ENCODE results near the gene CBL. TPM values are rescaled to one million over a fixed set of nuclear protein-coding genes. Genes with fewer than 3 reads are reported as not detected.

Gene CBL
- polyA plus RNA-seq, 4 donors = 2.2 to 10.1 (median 4.3) TPM

DNA sequence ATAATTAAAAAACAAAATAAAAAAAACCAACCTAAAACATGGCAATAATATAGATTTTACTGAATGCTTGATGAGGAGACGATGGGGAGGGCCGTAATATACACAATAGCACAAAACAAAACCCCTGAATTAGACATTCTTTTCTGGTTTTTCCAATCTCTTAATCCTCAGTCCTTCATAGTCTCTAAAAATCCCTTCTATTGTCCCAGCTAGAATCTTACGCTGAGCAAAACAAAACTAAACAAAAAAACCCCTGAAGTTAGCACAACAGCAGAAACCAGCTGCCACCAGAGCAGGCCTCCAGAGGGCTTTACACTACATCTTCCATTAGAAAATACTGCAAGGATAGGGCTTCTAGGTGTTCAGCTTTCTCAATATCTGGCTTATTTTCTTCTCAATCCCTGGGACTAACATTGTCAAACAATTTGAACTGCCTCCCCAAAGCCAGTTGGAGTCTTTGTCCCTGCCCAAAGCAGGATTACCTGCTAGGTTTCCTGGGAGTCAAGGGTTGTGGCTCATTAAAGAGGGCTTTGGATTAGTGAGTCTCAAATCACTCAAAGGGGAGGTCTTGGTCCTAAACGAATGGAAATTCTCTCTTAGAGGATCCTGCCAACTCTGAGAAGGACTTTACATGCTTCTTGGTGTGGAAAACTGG is 126.1 kb downstream of the CBL start:
- no peak for DNase-seq
- FAIRE-seq = no peak
- Histone ChIP-seq H3K36me3 (ENCODE audit: control insufficient read depth in 3 of 3, insufficient read depth in 2 of 3, low read depth in 1 of 3, low read length in 3 of 3) (peaks cover 0 to 20% (median 2%) of the 10 kb centered on the region in 3 donors), H3K4me3 (ENCODE audit: low read depth in 1 of 3, low read length in 3 of 3) (no peak overlapping the region), H3K9me3 (ENCODE audit: control insufficient read depth in 2 of 2, insufficient read depth in 1 of 2, low read depth in 1 of 2, low read length in 1 of 2) (no peaks in the 10 kb centered on the region), H3K27ac (ENCODE audit: low read depth in 1 of 3, low read length in 2 of 3) (no peak overlapping the region), H3K4me1 (ENCODE audit: control insufficient read depth in 3 of 3, insufficient read depth in 2 of 3, low read depth in 1 of 3, low read length in 2 of 3) (peaks cover 0 to 14% (median 5%) of the 10 kb centered on the region in 3 donors), H3K27me3 (ENCODE audit: control insufficient read depth in 3 of 3, insufficient read depth in 3 of 3, low read length in 3 of 3) (no peaks in the 10 kb centered on the region)
- 69 to 85% (median 82%) methylated on average over 4 of the region's 4 CpGs for WGBS, 3 donors

DNA sequence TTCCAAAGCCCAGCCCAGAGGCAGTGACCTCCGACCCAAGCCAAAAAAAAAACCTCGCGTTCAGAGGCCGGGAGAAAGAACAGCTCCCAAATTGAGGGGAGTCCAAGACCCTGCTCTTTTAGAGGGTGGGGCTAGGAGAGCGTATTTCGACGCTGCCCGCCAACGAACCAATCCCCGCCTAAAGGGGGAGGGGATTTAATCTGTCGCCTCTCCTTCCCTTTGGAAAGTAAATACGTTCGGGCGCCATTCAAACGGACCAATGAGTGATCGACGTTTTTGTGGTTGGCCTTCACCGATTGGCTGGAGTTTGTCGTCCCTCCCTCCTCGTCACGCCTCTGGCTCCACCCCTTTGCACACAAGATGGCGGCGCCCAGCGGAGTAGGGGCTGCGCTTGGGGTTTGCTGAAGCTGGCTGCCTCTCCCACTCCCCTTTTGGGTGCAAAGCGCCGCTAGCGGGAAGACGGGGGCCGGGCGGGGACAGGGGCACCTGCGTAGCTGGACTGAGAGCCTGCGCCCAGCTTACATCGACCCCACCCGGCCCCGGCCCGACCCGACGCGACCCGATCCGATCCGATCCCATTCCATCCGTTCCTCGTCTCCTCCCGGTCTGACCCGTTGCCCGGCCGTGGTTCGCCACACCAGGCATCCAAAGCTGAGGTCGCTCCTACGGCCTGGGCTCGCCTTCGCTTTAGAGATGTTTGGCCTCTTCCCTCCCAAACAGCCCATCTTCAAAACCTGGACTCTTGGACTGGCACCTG is 128.2 kb downstream of the CBL start, which contains the start of gene RNF26:
Gene RNF26 (plus strand): TSS at position 354 of the 757 bp plus-strand sequence. CDS start 596 bp downstream, outside the sequence.
- no peaks in the 10 kb centered on the region for H3K9me3 ChIP-seq (ENCODE audit: control insufficient read depth in 2 of 2, insufficient read depth in 1 of 2, low read depth in 1 of 2, low read length in 1 of 2)
- H3K27ac ChIP-seq (ENCODE audit: low read depth in 1 of 3, low read length in 2 of 3) = peak within 1 kb of the TSS; percentile 61 to 76 (median 68)
- H3K27me3 ChIP-seq (ENCODE audit: control insufficient read depth in 3 of 3, insufficient read depth in 3 of 3, low read length in 3 of 3) = peaks cover 0 to 9% (median 0%) of the 10 kb centered on the region in 3 donors
- H3K4me3 ChIP-seq (ENCODE audit: low read depth in 1 of 3, low read length in 3 of 3) = peak within 1 kb of the TSS; percentile 77 to 93 (median 88)
- FAIRE-seq (peak; percentile 57), DNase-seq (peak; percentile 97 to 99)
- peaks cover 0 to 27% (median 2%) of the 10 kb centered on the region in 3 donors for H3K36me3 ChIP-seq (ENCODE audit: control insufficient read depth in 3 of 3, insufficient read depth in 2 of 3, low read depth in 1 of 3, low read length in 3 of 3)
- peaks cover 3 to 33% (median 5%) of the 10 kb centered on the region in 3 donors for H3K4me1 ChIP-seq (ENCODE audit: control insufficient read depth in 3 of 3, insufficient read depth in 2 of 3, low read depth in 1 of 3, low read length in 2 of 3)
- 0% methylated on average over 44 to 54 of the region's 54 CpGs for WGBS, 3 donors

DNA sequence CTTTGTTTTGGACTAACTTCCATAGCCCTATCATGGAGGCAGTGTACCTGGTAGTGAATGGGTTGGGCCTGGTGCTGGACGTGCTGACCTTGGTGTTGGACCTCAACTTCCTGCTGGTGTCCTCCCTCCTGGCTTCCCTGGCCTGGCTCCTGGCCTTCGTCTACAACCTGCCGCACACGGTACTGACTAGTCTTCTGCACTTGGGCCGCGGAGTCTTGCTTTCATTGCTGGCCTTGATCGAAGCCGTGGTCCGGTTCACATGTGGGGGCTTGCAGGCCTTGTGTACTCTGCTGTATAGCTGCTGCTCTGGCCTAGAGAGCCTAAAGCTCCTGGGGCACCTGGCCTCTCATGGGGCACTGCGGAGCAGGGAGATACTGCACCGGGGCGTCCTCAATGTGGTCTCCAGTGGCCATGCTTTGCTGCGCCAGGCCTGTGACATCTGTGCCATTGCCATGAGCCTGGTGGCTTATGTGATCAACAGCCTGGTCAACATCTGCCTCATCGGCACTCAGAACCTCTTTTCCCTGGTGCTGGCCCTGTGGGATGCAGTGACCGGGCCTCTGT is 129.0 kb downstream of the CBL start:
- peak overlapping the region in 2 of 3 donors; percentile 61 to 76 for H3K27ac ChIP-seq (ENCODE audit: low read depth in 1 of 3, low read length in 2 of 3)
- H3K4me1 ChIP-seq (ENCODE audit: control insufficient read depth in 3 of 3, insufficient read depth in 2 of 3, low read depth in 1 of 3, low read length in 2 of 3) = peaks cover 3 to 37% (median 5%) of the 10 kb centered on the region in 3 donors
- peak overlapping the region in 2 of 3 donors; percentile 88 to 93 for H3K4me3 ChIP-seq (ENCODE audit: low read depth in 1 of 3, low read length in 3 of 3)
- H3K27me3 ChIP-seq (ENCODE audit: control insufficient read depth in 3 of 3, insufficient read depth in 3 of 3, low read length in 3 of 3) = peaks cover 0 to 15% (median 0%) of the 10 kb centered on the region in 3 donors
- H3K9me3 ChIP-seq (ENCODE audit: control insufficient read depth in 2 of 2, insufficient read depth in 1 of 2, low read depth in 1 of 2, low read length in 1 of 2) = no peaks in the 10 kb centered on the region
- WGBS, 3 donors = 65 to 72% (median 71%) methylated on average over 15 of the region's 15 CpGs
- FAIRE-seq (no peak), DNase-seq (no peak)
- peaks cover 0 to 27% (median 2%) of the 10 kb centered on the region in 3 donors for H3K36me3 ChIP-seq (ENCODE audit: control insufficient read depth in 3 of 3, insufficient read depth in 2 of 3, low read depth in 1 of 3, low read length in 3 of 3)

GRCh38 chr11:119335655-119336543 is 129.8 kb downstream of the CBL start:
- no peak for FAIRE-seq

GRCh38 chr11:119336744-119337469 is 130.8 kb downstream of the CBL start:
- Histone ChIP-seq H3K36me3 (ENCODE audit: control insufficient read depth in 3 of 3, insufficient read depth in 2 of 3, low read depth in 1 of 3, low read length in 3 of 3) (peaks cover 0 to 27% (median 2%) of the 10 kb centered on the region in 3 donors), H3K27ac (ENCODE audit: low read depth in 1 of 3, low read length in 2 of 3) (peak overlapping the region in 2 of 3 donors; percentile 33 to 57), H3K4me1 (ENCODE audit: control insufficient read depth in 3 of 3, insufficient read depth in 2 of 3, low read depth in 1 of 3, low read length in 2 of 3) (peaks cover 3 to 51% (median 10%) of the 10 kb centered on the region in 3 donors), H3K9me3 (ENCODE audit: control insufficient read depth in 2 of 2, insufficient read depth in 1 of 2, low read depth in 1 of 2, low read length in 1 of 2) (no peaks in the 10 kb centered on the region), H3K27me3 (ENCODE audit: control insufficient read depth in 3 of 3, insufficient read depth in 3 of 3, low read length in 3 of 3) (peaks cover 0 to 32% (median 0%) of the 10 kb centered on the region in 3 donors), H3K4me3 (ENCODE audit: low read depth in 1 of 3, low read length in 3 of 3) (no peak overlapping the region)
- 83 to 90% (median 84%) methylated on average over 9 of the region's 9 CpGs for WGBS, 3 donors
- DNase-seq = no peak
- FAIRE-seq = no peak

More at GRCh38 chr11:119335655-119336543, 129.8 kb downstream of the CBL start:
- DNase-seq = no peak
- no peak overlapping the region for H3K27ac ChIP-seq (ENCODE audit: low read depth in 1 of 3, low read length in 2 of 3)
- peaks cover 3 to 44% (median 5%) of the 10 kb centered on the region in 3 donors for H3K4me1 ChIP-seq (ENCODE audit: control insufficient read depth in 3 of 3, insufficient read depth in 2 of 3, low read depth in 1 of 3, low read length in 2 of 3)
- peaks cover 0 to 27% (median 2%) of the 10 kb centered on the region in 3 donors for H3K36me3 ChIP-seq (ENCODE audit: control insufficient read depth in 3 of 3, insufficient read depth in 2 of 3, low read depth in 1 of 3, low read length in 3 of 3)
- H3K9me3 ChIP-seq (ENCODE audit: control insufficient read depth in 2 of 2, insufficient read depth in 1 of 2, low read depth in 1 of 2, low read length in 1 of 2) = no peaks in the 10 kb centered on the region
- H3K27me3 ChIP-seq (ENCODE audit: control insufficient read depth in 3 of 3, insufficient read depth in 3 of 3, low read length in 3 of 3) = peaks cover 0 to 22% (median 0%) of the 10 kb centered on the region in 3 donors
- no peak overlapping the region for H3K4me3 ChIP-seq (ENCODE audit: low read depth in 1 of 3, low read length in 3 of 3)
- 86 to 89% (median 87%) methylated on average over 30 of the region's 30 CpGs for WGBS, 3 donors

GRCh38 chr11:119337581-119338317 is 131.6 kb downstream of the CBL start:
- peaks cover 0 to 34% (median 0%) of the 10 kb centered on the region in 3 donors for H3K27me3 ChIP-seq (ENCODE audit: control insufficient read depth in 3 of 3, insufficient read depth in 3 of 3, low read length in 3 of 3)
- H3K36me3 ChIP-seq (ENCODE audit: control insufficient read depth in 3 of 3, insufficient read depth in 2 of 3, low read depth in 1 of 3, low read length in 3 of 3) = peaks cover 0 to 27% (median 2%) of the 10 kb centered on the region in 3 donors
- no peak for DNase-seq
- 55 to 82% (median 77%) methylated on average over 9 of the region's 9 CpGs for WGBS, 3 donors
- H3K27ac ChIP-seq (ENCODE audit: low read depth in 1 of 3, low read length in 2 of 3) = peak overlapping the region in 2 of 3 donors; percentile 53 to 57
- no peaks in the 10 kb centered on the region for H3K9me3 ChIP-seq (ENCODE audit: control insufficient read depth in 2 of 2, insufficient read depth in 1 of 2, low read depth in 1 of 2, low read length in 1 of 2)
- no peak overlapping the region for H3K4me3 ChIP-seq (ENCODE audit: low read depth in 1 of 3, low read length in 3 of 3)
- peaks cover 3 to 51% (median 10%) of the 10 kb centered on the region in 3 donors for H3K4me1 ChIP-seq (ENCODE audit: control insufficient read depth in 3 of 3, insufficient read depth in 2 of 3, low read depth in 1 of 3, low read length in 2 of 3)
- FAIRE-seq = no peak

All from small intestine (tissue), 7 donors.